Measurements from ENCODE around the gene SEC63. TPM values are rescaled to one million over a fixed set of nuclear protein-coding genes. Genes with fewer than 3 reads are reported as not detected.
"Not testable (repeated sequence)": the region's sequence is repeated elsewhere in the genome, so short reads cannot be mapped to it uniquely, and the experiment has no call there.

The SEC63 gene
- polyA plus RNA-seq, 1 experiment, result 17.6 TPM

DNA sequence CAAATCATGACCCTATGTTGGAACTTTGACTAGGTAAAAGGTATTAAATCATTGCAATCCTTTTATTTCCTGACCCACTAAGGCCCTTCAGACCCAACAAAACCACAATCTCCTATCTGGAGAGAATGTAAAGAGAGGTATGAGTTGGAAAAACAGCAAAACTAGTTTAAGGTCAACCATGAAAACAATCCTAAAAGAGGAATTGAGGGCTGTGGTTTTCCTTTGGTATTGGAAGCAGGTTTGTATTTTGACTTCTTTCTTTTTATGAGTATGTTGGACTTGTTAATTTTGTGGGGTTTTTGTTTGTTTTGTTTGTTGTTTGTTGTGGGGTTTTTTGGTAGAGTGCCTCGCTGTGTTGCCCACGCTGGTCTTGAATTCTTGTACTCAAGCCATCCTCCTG is 4.7 kb upstream of the SEC63 start:
- no peak for DNase-seq (ENCODE audit: low read depth)
- CTCF ChIA-PET, result no interaction called here
- Histone ChIP-seq H3K36me3 (ENCODE audit: control insufficient read depth, insufficient read depth, low read length) (no peaks in the 10 kb centered on the region), H3K27me3 (ENCODE audit: control insufficient read depth, insufficient read depth, low read length) (no peaks in the 10 kb centered on the region), H3K4me3 (ENCODE audit: low read depth, low read length) (no peak overlapping the region)
- no peak for TF ChIP-seq CTCF (IDR thresholded peaks at IDR 0.05; ENCODE audit: insufficient read depth, low read depth, low read length)
- POLR2A ChIA-PET, result no interaction called here

DNA sequence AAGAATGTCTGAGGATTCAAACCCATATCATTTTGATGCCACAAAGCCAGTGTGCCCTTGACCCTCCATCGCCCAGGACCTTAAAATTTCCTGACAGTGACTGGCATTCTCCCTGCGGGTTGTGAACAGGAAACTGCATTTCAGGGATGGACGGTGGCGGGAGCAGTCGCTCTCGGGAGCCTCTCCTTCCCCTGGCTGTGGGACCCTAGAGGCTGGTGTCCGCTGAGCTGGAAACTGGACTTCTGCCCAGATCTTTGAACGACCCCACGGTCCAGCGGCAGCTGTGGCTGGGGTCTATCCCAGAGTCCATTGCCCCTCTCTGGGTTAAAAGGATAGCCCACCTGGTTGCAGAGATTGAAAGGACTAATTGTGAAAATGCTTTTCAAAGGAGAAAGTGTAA is 1.4 kb upstream of the SEC63 start:
- POLR2A ChIA-PET, result no interaction called here
- CTCF ChIA-PET, result no interaction called here

DNA sequence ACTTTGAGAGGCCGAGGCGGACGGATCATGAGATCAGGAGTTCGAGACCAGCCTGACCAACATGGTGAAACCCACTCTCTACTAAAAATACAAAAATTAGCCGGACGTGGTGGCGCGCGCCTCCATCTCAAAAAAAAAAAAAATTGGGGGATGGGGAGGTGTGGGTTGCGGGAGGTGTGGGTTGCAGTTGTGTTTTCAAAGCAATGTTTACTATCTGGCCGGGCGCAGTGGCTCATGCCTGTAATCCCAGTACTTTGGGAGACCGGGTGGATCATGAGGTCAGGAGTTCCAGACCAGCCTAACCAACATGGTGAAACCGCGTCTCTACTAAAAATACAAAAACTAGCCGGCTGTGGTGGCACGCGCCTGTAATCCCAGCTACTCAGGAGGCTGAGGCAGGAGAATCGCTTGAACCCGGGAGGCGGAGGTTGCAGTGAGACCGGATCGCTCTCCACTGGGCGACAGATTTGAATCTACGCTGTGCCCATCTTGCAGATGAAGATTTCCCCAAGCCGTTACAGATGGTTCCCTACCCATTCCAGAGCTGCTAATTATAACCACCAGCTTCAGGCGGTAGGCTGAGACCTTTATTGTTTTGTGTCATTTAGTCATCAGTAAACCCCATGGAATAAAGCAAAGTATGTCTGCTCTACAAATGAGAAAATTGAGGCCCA is 818 bp upstream of the SEC63 start:
- DNase-seq (ENCODE audit: low read depth); POLR2A ChIA-PET; H3K36me3 ChIP-seq (ENCODE audit: control insufficient read depth, insufficient read depth, low read length); H3K27me3 ChIP-seq (ENCODE audit: control insufficient read depth, insufficient read depth, low read length); CTCF ChIA-PET: not testable (repeated sequence)
- H3K4me3 ChIP-seq (ENCODE audit: low read depth, low read length), result peak overlapping the region; percentile 47

More for the DNA sequence above, 1.4 kb upstream of the SEC63 start:
- DNase-seq (ENCODE audit: low read depth), result no peak
- Histone ChIP-seq H3K4me3 (ENCODE audit: low read depth, low read length) (no peak overlapping the region), H3K27me3 (ENCODE audit: control insufficient read depth, insufficient read depth, low read length) (no peaks in the 10 kb centered on the region), H3K36me3 (ENCODE audit: control insufficient read depth, insufficient read depth, low read length) (no peaks in the 10 kb centered on the region)
- TF ChIP-seq CTCF (IDR thresholded peaks at IDR 0.05; ENCODE audit: insufficient read depth, low read depth, low read length), result no peak

DNA sequence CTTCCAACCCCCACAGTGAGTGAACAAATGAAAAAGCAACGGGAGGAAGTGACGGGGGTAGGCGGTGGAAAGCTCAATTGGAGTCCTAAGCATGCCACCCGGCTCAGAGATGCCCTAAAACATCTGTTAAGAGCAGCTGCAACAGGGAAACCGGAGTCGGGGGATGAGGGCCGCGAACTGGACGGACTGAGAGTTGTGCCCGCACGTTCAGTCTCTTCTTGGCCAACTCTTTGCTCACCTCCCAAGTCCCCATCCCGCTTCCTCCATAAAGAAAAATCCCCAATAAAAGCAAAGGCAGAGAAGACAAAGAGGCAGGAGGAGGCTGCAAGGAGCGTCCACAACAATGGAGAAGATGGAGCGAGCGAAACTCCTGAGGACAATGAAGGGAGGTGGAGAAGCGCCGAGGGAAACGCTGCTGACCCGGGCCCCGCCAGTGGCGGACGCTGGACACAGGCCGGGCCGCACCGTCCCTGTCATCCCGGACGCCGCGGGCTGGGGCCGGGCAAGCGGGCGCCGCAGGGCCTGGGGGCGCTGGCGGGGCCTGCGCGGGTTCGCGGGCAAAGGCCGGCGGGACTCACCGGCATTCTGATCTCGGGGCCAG is 600 bp downstream of the SEC63 start:
- no peak for TF ChIP-seq CTCF (IDR thresholded peaks at IDR 0.05; ENCODE audit: insufficient read depth, low read depth, low read length)
- POLR2A ChIA-PET, result interaction anchor here (0.9 kb wide), 1 partner anchor 37 kb away, joined by 3 read pairs; no protein-coding TSS in a partner anchor
- no peak for DNase-seq (ENCODE audit: low read depth)
- CTCF ChIA-PET, result no interaction called here
- Histone ChIP-seq H3K36me3 (ENCODE audit: control insufficient read depth, insufficient read depth, low read length) (no peaks in the 10 kb centered on the region), H3K4me3 (ENCODE audit: low read depth, low read length) (peak overlapping the region; percentile 68), H3K27me3 (ENCODE audit: control insufficient read depth, insufficient read depth, low read length) (no peaks in the 10 kb centered on the region)

GRCh38 chr6:107956586-107957307 is 1.3 kb downstream of the SEC63 start:
- no peak for DNase-seq (ENCODE audit: low read depth)
- no peak for TF ChIP-seq CTCF (IDR thresholded peaks at IDR 0.05; ENCODE audit: insufficient read depth, low read depth, low read length)
- ChIA-PET POLR2A (interaction anchor here (0.7 to 0.9 kb wide), 2 partner anchors 36 to 158 kb away, joined by 3 read pairs; no protein-coding TSS in a partner anchor), CTCF (no interaction called here)
- no peaks in the 10 kb centered on the region for H3K27me3 ChIP-seq (ENCODE audit: control insufficient read depth, insufficient read depth, low read length)
- H3K4me3 ChIP-seq (ENCODE audit: low read depth, low read length), result peak overlapping the region; percentile 68
- H3K36me3 ChIP-seq (ENCODE audit: control insufficient read depth, insufficient read depth, low read length), result no peaks in the 10 kb centered on the region
